Neural cell (in vitro differentiated cells): ENCODE results near the gene SHC2. TPM values are rescaled to one million over a fixed set of nuclear protein-coding genes. Genes with fewer than 3 reads are reported as not detected.
A peak's percentile ranks its signal among the peaks of the same experiment; 100 is the strongest.

Experiments
- H2AFZ ChIP-seq: fragments of 200-600, 300-800 bp; sonication (generic), shearing (Covaris generic); 2 replicates; pipeline ENCODE4 v1.6.0; 2014; ENCODE audit warnings: low read depth, mild to moderate bottlenecking, antibody characterized with exemption, low read length, moderate library complexity
- H3F3A ChIP-seq: fragments of 200-600 bp; shearing (Covaris generic); 2 replicates; pipeline ENCODE4 v1.6.1; 2016; ENCODE audit warnings: mild to moderate bottlenecking, moderate library complexity, mixed read lengths, antibody characterized with exemption, low read length; ENCODE audit not compliant: insufficient read depth, poor library complexity, severe bottlenecking
- H3K27ac ChIP-seq: fragments of 200-600, 300-800 bp; sonication (generic), shearing (Covaris generic); 2 replicates; pipeline ENCODE4 v1.5.1; 2014; ENCODE audit warnings: mild to moderate bottlenecking, low read length, moderate library complexity
- H3K27me3 ChIP-seq: fragments of 300-800, 200-600 bp; sonication (generic), shearing (Covaris generic); 2 replicates; pipeline ENCODE4 v1.6.0; 2014; ENCODE audit warnings: mild to moderate bottlenecking, low read depth, low read length, moderate library complexity; ENCODE audit not compliant: insufficient read depth
- H3K36me3 ChIP-seq: fragments of 300-800, 200-600 bp; sonication (generic), shearing (Covaris generic); 2 replicates; pipeline ENCODE4 v1.5.1; 2014; ENCODE audit warnings: mild to moderate bottlenecking, antibody characterized with exemption, low read length, moderate library complexity; ENCODE audit not compliant: insufficient read depth
- H3K4me2 ChIP-seq: fragments of 300-800, 200-600 bp; sonication (generic), shearing (Covaris generic); 2 replicates; pipeline ENCODE4 v1.6.0; 2014; ENCODE audit warnings: mild to moderate bottlenecking, low read length
- H3K4me3 ChIP-seq: fragments of 300-800, 200-600 bp; sonication (generic), shearing (Covaris generic); 2 replicates; pipeline ENCODE4 v1.5.1; 2014; ENCODE audit warnings: mild to moderate bottlenecking, low read length, moderate library complexity
- H3K79me2 ChIP-seq: fragments of 200-600 bp; shearing (Covaris generic); replicated peaks from 2 replicates; pipeline ENCODE4 v1.6.0; 2014; ENCODE audit warnings: mild to moderate bottlenecking, low read length, moderate library complexity; ENCODE audit not compliant: insufficient read depth
- H3K9ac ChIP-seq: fragments of 300-800, 200-600 bp; sonication (generic), shearing (Covaris generic); 2 replicates; pipeline ENCODE4 v1.6.1; 2016; ENCODE audit warnings: mild to moderate bottlenecking, low read length, mixed read lengths
- H3K9me2 ChIP-seq: fragments of 200-600 bp; shearing (Covaris generic); 2 replicates; pipeline ENCODE4 v1.6.1; 2016; ENCODE audit warnings: mild to moderate bottlenecking, low read length, mixed read lengths; ENCODE audit not compliant: insufficient read depth
- H3K9me3 ChIP-seq: fragments of 200-600, 300-800 bp; sonication (generic), shearing (Covaris generic); 2 replicates; pipeline ENCODE4 v1.6.1; 2016; ENCODE audit warnings: mild to moderate bottlenecking, mixed run types, low read length, moderate library complexity, mixed read lengths
- H4K20me1 ChIP-seq: fragments of 200-600 bp; shearing (Covaris generic); 2 replicates; pipeline ENCODE4 v1.6.1; 2016; ENCODE audit warnings: mild to moderate bottlenecking, mixed run types; ENCODE audit not compliant: insufficient read depth
- EP300 ChIP-seq: fragments of 450-650 bp; conservative IDR thresholded peaks from 2 replicates; pipeline ENCODE4 v1.6.1; 2014; ENCODE audit warnings: antibody characterized with exemption, mild to moderate bottlenecking, moderate library complexity; ENCODE audit not compliant: poor library complexity, severe bottlenecking
- EZH2 ChIP-seq: fragments of 200-600, 300-800 bp; shearing (Covaris generic), sonication (generic); IDR thresholded peaks from 2 replicates; pipeline ENCODE4 v1.6.1; 2014; ENCODE audit warnings: antibody characterized with exemption, low read length, borderline replicate concordance, mild to moderate bottlenecking; ENCODE audit not compliant: insufficient read depth, poor library complexity, severe bottlenecking
- MXI1 ChIP-seq: fragments of 450-650 bp; conservative IDR thresholded peaks from 2 replicates; pipeline ENCODE4 v1.6.1; 2014; ENCODE audit warnings: antibody characterized with exemption, mild to moderate bottlenecking; ENCODE audit not compliant: poor library complexity, severe bottlenecking
- POLR2AphosphoS5 ChIP-seq: IDR thresholded peaks from 2 replicates; pipeline ENCODE4 v1.6.1; 2012
- RAD21 ChIP-seq: fragments of 450-650 bp; conservative IDR thresholded peaks from 2 replicates; pipeline ENCODE4 v1.6.1; 2014; ENCODE audit warnings: antibody characterized with exemption, mild to moderate bottlenecking, moderate library complexity
- SMC3 ChIP-seq: fragments of 450-650 bp; conservative IDR thresholded peaks from 2 replicates; pipeline ENCODE4 v1.6.1; 2014; ENCODE audit warnings: antibody characterized with exemption, mild to moderate bottlenecking, moderate library complexity; ENCODE audit not compliant: poor library complexity
- TAF1 ChIP-seq: IDR thresholded peaks from 2 replicates; pipeline ENCODE4 v1.6.1; 2012; ENCODE audit warnings: low read depth
- polyA plus RNA-seq: library from polyadenylated mRNA; depleted of rRNA; stranded (reverse); fragments of >200 nt; gene quantifications from 2 replicates; pipeline ENCODE4 v1.2.3, GENCODE V29; 2014
- TF ChIP-seq, protein P1 (sequence below): fragments of 450-650 bp; IDR thresholded peaks from 2 replicates; pipeline ENCODE4 v1.5.1; 2014; ENCODE audit warnings: antibody characterized with exemption, mild to moderate bottlenecking, moderate library complexity; ENCODE audit not compliant: poor library complexity, severe bottlenecking
- TF ChIP-seq, protein P2 (sequence below): IDR thresholded peaks from 2 replicates; pipeline ENCODE4 v1.6.1; 2012; ENCODE audit warnings: borderline replicate concordance

SHC2 gene
- polyA plus RNA-seq, 1 donor from 2014 or later: 75.8 TPM

DNA sequence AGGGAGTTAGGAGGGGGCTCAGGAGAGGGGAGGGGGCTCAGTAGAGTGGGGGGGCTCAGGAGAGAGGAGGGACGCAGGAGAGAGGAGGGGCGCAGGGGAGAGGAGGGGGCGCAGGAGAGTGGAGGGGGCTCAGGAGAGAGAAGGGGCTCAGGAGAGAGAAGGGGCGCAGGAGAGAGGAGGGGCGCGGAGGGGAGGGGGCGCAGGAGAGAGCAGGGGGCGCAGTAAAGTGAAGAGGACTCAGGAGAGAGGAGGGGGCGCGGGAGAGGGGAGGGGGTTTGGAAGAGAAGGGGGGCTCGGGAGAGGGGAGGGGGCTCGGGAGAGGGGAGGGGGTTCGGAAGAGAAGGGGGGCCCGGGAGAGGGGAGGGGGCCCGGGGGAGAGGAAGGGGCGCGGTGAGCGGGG is 36.2 kb upstream of the SHC2 start:
- Histone ChIP-seq H3K27ac (no peak overlapping the region), H3F3A (no peaks in the 10 kb centered on the region), H4K20me1 (no peaks in the 10 kb centered on the region), H3K79me2 (no peaks in the 10 kb centered on the region), H3K9me2 (no peaks in the 10 kb centered on the region), H3K27me3 (peaks cover 39% of the 10 kb centered on the region), H3K4me3 (peak overlapping the region; percentile 47), H3K4me2 (no peak overlapping the region), H2AFZ (no peak overlapping the region), H3K9ac (no peak overlapping the region), H3K36me3 (no peaks in the 10 kb centered on the region), H3K9me3 (no peaks in the 10 kb centered on the region)
- TF ChIP-seq TAF1: no peak
- TF ChIP-seq EP300: no peak
- no peak for TF ChIP-seq POLR2AphosphoS5
- TF ChIP-seq EZH2: no peak
- TF ChIP-seq RAD21: no peak
- TF ChIP-seq SMC3: no peak
- TF ChIP-seq, protein P1, sequence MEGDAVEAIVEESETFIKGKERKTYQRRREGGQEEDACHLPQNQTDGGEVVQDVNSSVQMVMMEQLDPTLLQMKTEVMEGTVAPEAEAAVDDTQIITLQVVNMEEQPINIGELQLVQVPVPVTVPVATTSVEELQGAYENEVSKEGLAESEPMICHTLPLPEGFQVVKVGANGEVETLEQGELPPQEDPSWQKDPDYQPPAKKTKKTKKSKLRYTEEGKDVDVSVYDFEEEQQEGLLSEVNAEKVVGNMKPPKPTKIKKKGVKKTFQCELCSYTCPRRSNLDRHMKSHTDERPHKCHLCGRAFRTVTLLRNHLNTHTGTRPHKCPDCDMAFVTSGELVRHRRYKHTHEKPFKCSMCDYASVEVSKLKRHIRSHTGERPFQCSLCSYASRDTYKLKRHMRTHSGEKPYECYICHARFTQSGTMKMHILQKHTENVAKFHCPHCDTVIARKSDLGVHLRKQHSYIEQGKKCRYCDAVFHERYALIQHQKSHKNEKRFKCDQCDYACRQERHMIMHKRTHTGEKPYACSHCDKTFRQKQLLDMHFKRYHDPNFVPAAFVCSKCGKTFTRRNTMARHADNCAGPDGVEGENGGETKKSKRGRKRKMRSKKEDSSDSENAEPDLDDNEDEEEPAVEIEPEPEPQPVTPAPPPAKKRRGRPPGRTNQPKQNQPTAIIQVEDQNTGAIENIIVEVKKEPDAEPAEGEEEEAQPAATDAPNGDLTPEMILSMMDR: no peak
- TF ChIP-seq, protein P2, sequence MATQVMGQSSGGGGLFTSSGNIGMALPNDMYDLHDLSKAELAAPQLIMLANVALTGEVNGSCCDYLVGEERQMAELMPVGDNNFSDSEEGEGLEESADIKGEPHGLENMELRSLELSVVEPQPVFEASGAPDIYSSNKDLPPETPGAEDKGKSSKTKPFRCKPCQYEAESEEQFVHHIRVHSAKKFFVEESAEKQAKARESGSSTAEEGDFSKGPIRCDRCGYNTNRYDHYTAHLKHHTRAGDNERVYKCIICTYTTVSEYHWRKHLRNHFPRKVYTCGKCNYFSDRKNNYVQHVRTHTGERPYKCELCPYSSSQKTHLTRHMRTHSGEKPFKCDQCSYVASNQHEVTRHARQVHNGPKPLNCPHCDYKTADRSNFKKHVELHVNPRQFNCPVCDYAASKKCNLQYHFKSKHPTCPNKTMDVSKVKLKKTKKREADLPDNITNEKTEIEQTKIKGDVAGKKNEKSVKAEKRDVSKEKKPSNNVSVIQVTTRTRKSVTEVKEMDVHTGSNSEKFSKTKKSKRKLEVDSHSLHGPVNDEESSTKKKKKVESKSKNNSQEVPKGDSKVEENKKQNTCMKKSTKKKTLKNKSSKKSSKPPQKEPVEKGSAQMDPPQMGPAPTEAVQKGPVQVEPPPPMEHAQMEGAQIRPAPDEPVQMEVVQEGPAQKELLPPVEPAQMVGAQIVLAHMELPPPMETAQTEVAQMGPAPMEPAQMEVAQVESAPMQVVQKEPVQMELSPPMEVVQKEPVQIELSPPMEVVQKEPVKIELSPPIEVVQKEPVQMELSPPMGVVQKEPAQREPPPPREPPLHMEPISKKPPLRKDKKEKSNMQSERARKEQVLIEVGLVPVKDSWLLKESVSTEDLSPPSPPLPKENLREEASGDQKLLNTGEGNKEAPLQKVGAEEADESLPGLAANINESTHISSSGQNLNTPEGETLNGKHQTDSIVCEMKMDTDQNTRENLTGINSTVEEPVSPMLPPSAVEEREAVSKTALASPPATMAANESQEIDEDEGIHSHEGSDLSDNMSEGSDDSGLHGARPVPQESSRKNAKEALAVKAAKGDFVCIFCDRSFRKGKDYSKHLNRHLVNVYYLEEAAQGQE: no peak
- no peak for TF ChIP-seq MXI1

DNA sequence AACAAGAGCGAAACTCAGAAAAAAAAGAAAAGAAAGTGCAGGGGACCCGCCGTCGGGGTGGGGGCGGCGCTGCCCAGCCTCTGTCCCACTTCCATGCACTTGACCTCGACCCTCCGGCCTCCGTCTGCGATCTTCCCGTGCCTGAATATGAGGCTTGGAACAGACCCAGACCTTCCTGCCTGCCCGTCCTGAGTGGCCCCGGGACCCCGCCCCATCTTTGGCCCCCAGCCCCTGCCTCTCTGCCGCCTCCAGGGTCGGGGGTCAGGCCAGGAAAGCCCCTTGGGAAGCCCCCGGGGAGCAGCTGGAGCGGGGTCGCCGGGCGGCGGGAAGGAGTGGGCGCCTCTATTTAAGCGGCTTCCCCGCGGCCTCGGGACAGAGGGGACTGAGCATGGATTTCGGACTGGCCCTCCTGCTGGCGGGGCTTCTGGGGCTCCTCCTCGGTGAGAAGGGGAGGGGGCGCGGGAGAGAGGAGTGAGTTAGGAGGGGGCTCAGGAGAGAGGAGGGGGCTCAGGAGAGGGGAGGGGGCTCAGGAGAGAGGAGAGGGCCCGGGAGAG is 35.4 kb upstream of the SHC2 start, which contains the start of gene MADCAM1:
MADCAM1 (plus strand) TSS at position 375 of the 554 bp plus-strand sequence; CDS start at position 389, 14 bp downstream.
- Histone ChIP-seq H3K4me3 (peak within 1 kb of the TSS; percentile 47), H3K27ac (no peak within 1 kb of the TSS), H3K27me3 (peaks cover 39% of the 10 kb centered on the region)

More for the DNA sequence above, 35.4 kb upstream of the SHC2 start, which contains the start of gene MADCAM1:
- Histone ChIP-seq H3K4me2 (no peak within 1 kb of the TSS), H3K36me3 (no peaks in the 10 kb centered on the region), H3F3A (no peaks in the 10 kb centered on the region), H2AFZ (no peak within 1 kb of the TSS), H3K9me2 (no peaks in the 10 kb centered on the region), H3K9me3 (no peaks in the 10 kb centered on the region), H3K9ac (no peak within 1 kb of the TSS), H4K20me1 (no peaks in the 10 kb centered on the region), H3K79me2 (no peaks in the 10 kb centered on the region)
- TF ChIP-seq EP300: no peak
- TF ChIP-seq TAF1: no peak
- TF ChIP-seq POLR2AphosphoS5: no peak
- TF ChIP-seq, protein P2: no peak
- TF ChIP-seq SMC3: no peak
- no peak for TF ChIP-seq RAD21
- no peak for TF ChIP-seq EZH2
- no peak for TF ChIP-seq MXI1
- TF ChIP-seq, protein P1: no peak
